Measurements from ENCODE around the gene ANKRD40.
"Not testable (repeated sequence)": the region's sequence is repeated elsewhere in the genome, so short reads cannot be mapped to it uniquely, and the experiment has no call there.

ANKRD40 gene

DNA sequence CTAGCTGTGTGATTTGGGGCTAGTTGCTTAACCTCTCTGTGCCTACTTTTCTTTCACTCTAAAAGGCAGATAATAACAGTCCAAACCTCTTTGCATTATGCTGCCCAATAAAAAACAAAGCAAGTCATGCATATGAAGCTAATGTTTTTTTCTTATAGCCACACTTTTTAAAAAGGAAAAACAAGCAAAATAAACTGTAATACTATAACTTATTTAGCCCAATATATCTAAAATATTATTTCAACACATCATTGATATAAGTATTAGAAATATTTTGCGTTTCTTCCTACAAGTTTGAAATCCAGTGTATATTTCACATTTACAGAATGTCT lies 22.4 kb downstream of the ANKRD40 start:
- DNase-seq: no peak

GRCh38 chr17:50684612-50685333 lies 22.9 kb downstream of the ANKRD40 start:
- peak; percentile 36 for DNase-seq

DNA sequence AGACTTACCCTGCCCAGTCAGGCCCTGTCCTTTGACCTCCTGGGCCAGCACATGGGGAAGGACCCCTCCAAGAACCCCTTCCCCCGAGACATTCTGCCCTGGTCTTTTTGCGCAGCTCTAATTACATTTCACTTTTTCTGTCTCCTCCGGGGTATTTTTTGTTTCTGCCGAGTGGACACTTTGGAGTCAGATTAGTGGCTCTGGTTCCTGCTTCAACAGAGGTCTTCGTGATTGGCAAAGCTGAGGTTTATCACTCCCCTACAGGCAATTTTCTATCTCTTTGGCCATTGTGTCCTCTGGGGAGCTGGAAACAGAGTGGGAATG lies 23.5 kb downstream of the ANKRD40 start:
- DNase-seq: peak; percentile 12

- peak; percentile 59 for DNase-seq
Observed at GRCh38 chr17:50683434-50684287, 24.1 kb downstream of the ANKRD40 start.

DNA sequence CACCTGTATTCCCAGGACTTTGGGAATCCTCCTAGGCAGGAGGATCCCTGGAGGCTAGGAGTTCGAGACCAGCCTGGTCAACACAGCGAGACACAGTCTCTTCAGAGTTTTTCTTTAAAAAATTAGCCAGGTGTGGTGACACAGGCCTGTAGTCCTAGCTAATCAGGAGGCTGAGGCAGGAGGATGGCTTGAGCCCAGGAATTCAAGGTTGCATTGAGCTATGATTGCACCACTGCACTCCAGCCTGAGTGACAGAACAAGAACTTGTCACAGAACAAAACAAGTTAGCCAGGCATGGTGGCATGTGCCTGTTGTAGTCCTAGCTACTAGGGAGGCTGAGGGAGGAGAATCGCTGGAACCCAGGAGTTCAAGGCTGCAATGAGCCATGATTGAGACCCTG lies 24.8 kb downstream of the ANKRD40 start:
- DNase-seq: peak; percentile 27

DNA sequence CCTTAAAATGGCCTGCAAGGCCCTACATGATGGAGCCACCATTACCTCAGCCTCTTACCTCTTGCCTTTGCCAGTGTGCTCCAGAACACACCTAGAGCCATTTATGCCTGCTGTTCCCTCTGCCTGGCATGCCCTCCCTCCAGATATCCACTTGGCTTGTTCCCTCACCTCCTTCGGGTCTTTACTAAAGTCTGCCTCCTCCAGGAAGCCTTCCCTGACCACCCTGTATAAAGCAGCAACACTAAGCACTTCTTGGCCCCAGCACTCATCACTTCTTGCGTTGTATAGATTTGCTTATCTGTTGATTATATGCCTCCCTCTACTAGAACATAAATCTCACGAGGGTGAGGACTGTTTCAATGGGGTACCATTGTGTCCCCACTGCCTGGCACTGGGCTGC lies 25.3 kb downstream of the ANKRD40 start:
- DNase-seq: peak; percentile 12

GRCh38 chr17:50681263-50682200 lies 26.2 kb downstream of the ANKRD40 start:
- no peak for DNase-seq

DNA sequence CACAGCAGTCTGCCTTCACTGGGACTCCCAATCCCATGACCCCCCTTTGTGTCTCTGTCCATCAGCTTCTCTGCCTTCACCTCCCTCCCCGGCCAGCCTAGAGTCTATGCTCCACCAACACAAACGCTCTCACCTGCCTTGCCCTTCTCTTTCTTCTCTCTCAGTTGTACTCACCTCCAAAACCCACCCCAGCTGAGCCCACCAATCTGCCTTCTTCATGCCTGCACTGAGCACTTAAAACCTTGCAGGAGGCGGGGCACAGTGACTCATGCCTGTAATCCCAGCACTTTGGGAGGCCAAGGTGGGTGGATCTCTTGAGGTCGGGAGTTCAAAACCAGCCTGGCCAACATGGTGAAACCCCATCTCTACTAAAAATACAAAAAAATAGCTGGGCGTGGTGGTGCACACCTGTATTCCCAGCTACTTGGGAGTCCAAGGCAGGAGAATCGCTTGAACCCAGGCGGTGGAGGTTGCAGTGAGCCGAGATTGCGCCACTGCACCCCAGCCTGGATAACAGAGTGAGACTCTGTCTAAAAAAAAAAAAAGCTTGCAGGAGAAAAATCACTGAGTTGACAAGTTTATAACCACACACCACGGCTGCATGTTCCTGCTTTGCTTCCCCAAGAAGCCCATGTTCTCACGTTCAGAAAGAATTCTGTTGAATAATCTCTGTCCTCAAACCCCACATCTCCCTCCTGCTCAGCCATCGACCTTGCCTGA lies 27.0 kb downstream of the ANKRD40 start:
- not testable (repeated sequence) for DNase-seq

DNA sequence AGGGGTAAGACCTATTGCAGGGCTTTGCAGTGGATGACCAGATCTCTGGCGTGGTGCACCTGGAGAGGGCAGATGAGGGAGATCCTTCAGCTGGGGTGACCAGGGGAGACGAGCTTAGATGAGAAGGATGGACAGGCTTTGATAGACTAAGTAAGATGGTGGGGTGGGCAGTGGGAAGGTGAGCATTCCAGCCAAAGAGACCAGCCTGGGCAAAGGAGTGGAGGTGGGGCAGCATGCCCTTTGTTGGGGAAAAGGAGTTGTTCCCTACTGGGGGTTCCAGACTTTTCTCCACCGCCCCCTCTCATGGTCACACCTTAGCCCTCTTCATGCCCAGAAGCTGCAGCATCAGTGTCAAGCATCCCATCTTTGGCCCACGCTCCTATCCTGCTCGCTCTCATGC lies 27.6 kb downstream of the ANKRD40 start:
- no peak for DNase-seq

- peak; percentile 43 for DNase-seq
Observed at GRCh38 chr17:50679008-50679544, 28.6 kb downstream of the ANKRD40 start.

- DNase-seq: no peak
Observed at GRCh38 chr17:50677851-50678375, 29.8 kb downstream of the ANKRD40 start.

- DNase-seq: no peak
Observed at GRCh38 chr17:50676065-50676975, 31.4 kb downstream of the ANKRD40 start.

GRCh38 chr17:50675627-50676026 lies 32.1 kb downstream of the ANKRD40 start:
- no peak for DNase-seq

- DNase-seq: no peak
Observed at GRCh38 chr17:50675190-50675589, 32.5 kb downstream of the ANKRD40 start.

DNA sequence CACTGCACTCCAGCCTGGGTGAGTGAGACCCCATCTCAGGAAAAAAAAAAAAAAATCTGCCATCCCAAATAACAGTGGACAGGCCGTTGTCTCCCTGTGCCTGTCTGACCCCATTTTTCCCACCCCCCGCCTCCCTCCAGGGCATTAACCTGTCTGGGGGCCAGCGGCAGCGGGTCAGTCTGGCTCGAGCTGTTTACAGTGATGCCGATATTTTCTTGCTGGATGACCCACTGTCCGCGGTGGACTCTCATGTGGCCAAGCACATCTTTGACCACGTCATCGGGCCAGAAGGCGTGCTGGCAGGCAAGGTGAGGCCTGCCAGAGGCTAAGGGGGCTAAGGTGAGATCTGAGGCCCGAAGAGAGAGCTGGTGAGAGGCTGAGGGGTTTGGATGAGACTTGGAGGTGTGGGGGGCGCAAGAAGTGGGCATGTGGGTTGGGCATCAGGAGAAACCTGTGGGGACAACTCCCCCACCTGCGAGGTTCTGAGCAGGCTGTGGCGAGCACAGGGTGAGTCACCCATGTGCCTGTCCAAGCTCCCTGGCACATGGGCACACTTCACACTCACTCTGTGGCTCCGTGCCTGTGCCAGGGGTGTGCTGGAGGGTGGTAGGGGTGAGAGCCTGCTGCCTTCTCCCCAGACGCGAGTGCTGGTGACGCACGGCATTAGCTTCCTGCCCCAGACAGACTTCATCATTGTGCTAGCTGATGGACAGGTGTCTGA lies 34.7 kb downstream of the ANKRD40 start:
- peak; percentile 51 for DNase-seq

DNA sequence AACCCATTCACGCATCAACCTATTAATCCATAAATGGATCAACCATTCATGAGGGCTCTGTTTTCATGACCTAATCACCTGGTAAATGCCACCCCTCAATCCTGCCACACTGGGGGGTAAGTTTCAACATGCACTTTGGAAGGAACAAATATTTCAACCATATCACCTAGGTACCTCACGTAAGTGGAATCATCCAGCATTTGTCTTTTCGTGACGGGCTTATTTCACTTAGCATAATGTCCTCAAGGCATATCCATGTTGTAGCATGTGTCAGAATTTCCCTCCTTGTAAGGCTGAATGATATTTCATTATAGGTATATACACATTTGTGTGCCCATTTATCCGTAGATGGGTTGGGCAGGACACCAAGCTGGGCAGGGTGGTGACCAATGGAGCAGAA lies 35.6 kb downstream of the ANKRD40 start:
- peak; percentile 34 for DNase-seq

DNA sequence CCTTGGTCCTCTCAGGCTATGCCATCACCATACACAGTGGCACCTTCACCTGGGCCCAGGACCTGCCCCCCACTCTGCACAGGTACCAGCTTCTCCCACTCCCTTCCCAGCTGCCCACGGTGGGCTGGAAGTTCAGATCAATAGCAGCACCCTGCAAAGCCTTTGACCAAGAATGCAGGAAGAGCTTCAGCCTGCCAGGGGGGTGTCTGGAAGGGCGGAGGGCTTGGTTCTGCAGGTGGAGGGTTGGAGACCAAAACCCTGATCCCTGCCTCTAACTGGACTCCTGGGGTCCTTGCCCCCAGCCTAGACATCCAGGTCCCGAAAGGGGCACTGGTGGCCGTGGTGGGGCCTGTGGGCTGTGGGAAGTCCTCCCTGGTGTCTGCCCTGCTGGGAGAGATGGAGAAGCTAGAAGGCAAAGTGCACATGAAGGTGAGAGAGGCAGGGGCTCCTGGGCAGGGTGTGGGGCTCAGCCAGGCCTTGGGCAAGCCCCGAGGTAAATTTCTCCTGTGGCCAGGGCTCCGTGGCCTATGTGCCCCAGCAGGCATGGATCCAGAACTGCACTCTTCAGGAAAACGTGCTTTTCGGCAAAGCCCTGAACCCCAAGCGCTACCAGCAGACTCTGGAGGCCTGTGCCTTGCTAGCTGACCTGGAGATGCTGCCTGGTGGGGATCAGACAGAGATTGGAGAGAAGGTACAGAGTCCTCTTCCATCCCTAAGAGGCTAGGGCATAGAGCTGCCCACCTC lies 38.7 kb downstream of the ANKRD40 start:
- DNase-seq: no peak

DNA sequence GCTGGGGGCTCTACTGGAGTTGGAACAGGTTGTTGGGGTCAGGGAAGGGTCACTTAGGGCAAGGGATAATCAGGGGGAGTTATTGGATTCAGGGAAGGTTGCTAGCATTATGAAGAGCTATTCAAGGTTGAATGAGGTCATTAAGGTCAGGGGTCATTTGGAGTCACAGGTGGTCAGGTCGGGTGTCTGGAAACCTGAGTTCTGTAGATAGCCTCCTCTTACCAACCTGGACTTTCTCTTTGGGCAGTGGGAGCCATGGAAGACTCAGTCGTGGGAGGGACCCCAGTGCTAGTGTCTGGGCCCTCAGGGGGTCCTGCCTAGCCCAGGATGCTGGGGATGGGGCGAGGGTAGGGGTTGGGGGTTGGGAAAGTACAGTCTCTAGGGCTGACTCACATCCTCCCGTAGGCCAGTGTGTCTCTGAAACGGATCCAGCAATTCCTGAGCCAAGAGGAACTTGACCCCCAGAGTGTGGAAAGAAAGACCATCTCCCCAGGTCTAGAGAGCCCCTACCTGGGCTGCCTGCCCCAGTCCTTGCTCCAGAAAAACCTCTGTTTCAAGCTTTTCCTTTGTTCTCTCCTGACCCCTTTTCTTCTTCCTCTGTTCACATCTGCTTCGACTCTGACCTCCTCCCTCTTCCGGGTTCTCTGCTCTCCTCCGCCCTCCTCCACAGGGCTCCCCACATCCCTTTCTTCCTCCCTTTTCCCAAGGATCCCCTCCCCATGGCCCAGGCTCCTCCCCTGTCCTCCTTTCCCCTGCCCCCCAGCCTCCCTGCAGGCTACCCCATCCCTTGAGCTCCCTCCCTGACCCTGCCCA lies 39.5 kb downstream of the ANKRD40 start:
- no peak for DNase-seq

Measured in activated effector memory CD4-positive, alpha-beta T cell treated with anti-CD3 and anti-CD28 coated beads, Interleukin-2, amount 50 U/mL, for 16 hours (primary cell).